Ammon's horn (tissue), 1 donor: Measurements from ENCODE around the gene MYO3B.
A peak's percentile ranks its signal among the peaks of the same experiment; 100 is the strongest.
"Not testable (repeated sequence)": the region's sequence is repeated elsewhere in the genome, so short reads cannot be mapped to it uniquely, and the experiment has no call there.

Experiments
- DNase-seq: peaks from one replicate; pipeline ENCODE4 v3.0.0-alpha.2; 2016; ENCODE audit warnings: low spot score

MYO3B gene

GRCh38 chr2:170340693-170341068 lies 162.7 kb downstream of the MYO3B start:
- DNase-seq: no peak

- no peak for DNase-seq
Observed at GRCh38 chr2:170341684-170342623, 164.0 kb downstream of the MYO3B start.

DNA sequence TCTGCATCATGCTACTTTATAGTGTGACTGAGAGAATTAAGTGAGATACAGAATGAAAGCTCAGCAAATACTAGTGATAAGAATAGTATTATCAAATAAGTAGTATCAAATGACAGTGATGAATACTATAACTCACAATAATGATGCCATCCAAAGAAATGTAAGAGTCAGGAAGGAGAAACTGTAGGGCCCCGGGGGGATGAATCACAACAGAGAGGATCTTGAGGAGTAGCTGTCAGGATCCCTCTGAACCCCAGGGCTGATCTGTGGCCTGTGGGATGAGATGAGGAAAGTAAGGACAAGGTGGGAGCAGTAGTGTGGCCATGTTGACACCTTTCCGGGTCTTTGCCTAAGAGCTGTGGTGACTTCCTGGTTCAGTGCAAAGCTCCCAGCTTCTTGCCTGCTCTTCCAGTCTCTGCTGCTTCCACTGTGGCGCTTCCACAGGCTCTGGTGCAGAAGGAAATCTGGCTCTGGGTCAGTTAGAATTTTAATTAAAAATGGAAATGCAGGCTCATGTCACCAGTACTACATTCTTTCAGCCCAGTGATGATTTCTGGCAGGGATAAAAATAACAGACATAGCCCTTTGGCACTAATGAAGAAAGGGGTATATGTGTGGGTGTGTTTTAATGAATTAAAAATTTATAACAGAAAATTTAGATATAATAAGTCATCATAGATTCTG lies 166.9 kb downstream of the MYO3B start:
- DNase-seq: no peak

DNA sequence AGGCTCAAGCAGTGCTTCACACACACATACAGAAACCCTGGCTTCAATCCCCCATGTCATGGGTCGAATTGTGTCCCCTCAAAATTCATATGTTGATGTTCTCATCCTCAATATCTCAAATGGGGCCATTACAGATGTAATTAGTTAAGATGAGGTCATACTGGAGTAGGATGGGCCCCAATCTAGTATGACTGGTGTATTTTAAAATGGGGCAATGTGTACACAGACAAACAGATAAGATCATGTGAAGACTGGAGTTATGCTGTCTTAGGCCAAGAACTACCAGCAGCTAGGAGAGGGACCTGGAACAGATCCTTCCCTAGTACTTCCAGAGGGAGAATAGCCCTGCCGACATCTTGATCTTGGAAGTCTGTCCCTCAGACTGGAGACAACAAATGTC lies 167.7 kb downstream of the MYO3B start:
- DNase-seq: no peak

DNA sequence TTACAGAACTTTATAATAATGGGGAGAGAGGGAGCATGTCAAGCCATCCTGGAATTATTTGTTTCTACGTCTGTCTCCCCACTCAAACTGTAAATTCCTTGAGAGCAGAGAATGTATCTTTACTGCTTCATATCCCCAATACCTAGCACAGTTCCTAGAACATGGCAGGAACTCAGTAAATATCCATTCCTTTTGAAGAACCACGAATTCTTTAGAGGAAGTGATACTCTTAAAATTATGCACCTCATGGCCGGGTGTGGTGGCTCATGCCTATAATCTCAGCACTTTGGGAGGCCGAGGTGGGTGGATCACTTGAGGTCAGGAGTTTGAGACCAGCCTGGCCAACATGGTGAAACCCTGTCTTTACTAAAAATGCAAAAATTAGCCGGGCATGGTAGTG lies 171.3 kb downstream of the MYO3B start:
- DNase-seq: not testable (repeated sequence)

- DNase-seq: no peak
Observed at GRCh38 chr2:170350929-170351826, 173.2 kb downstream of the MYO3B start.

DNA sequence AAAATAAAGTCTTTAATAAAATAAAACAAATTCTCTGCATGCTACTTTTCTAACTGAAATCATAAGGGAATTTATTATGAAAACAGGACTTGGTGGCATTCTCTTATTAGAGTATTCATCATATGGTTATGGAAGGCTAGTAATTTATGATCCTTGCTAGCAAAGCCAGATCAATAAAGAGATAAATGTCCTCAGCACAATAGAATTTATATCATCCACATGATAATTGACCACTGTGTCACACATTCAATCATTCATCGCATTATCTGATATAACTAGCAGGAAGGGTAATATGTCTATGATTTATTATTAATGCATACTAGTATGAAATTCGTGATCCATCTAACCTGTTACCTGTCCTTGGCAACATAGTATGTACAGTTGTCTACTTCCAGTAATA lies 175.8 kb downstream of the MYO3B start:
- no peak for DNase-seq

- no peak for DNase-seq
Observed at GRCh38 chr2:170354388-170354787, 176.4 kb downstream of the MYO3B start.

- no peak for DNase-seq
Observed at GRCh38 chr2:170354855-170355780, 177.2 kb downstream of the MYO3B start.

GRCh38 chr2:170359466-170359865 lies 181.5 kb downstream of the MYO3B start:
- DNase-seq: no peak

DNA sequence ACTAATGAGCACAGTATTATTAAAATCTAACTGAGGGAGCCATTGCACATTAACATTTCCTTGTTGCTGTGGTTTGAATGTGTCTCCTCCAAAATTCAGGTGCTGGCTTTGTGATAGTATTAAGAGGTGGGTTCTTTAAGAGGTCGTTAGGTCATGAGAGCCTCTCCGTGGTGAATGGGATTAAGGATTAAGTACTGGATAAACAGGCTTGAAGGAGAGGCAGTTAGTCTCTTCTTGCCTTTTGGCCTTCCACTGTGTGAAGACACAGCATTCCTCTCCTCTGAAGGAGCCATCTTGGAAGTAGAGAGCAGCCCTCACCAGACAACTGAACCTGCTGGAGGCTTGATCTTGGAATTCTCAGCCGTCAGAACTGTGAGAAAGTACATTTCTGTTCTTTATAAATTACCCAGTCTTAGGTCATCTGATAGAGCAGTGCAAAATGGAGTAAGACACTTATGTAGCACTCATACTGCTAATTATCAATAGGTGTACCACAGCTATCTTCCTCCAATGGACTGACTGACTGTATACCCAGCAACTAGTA lies 182.7 kb downstream of the MYO3B start:
- no peak for DNase-seq

- peak; percentile 57 for DNase-seq
Observed at GRCh38 chr2:170361090-170361936, 183.4 kb downstream of the MYO3B start.

DNA sequence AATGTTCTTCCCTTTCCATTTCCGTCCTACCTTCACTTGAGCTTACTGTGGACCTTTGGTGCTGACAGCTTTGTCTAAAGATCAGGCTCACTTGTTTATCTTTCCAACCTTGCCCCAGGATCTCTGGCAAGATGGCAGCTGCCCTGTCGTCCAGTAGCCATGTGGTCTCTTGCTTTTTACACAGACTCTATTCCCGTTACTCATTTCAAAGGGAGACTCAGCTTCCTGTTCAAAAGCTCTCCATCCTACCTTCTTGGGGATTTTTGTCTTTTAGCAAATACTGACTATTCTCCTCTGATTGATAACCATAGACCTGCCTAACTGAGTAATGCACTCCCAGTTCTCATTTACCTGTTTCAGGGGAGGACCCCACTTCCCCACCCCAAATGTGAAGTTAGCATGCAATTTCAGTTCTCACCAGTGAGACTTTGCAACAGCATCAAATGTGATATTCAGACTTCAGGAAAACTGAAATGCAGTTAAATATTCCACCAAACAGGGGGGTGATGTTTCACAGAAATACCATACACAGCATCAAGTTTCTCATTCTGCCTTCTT lies 184.4 kb downstream of the MYO3B start:
- no peak for DNase-seq

- DNase-seq: peak; percentile 18
Observed at GRCh38 chr2:170362871-170363631, 185.1 kb downstream of the MYO3B start.

DNA sequence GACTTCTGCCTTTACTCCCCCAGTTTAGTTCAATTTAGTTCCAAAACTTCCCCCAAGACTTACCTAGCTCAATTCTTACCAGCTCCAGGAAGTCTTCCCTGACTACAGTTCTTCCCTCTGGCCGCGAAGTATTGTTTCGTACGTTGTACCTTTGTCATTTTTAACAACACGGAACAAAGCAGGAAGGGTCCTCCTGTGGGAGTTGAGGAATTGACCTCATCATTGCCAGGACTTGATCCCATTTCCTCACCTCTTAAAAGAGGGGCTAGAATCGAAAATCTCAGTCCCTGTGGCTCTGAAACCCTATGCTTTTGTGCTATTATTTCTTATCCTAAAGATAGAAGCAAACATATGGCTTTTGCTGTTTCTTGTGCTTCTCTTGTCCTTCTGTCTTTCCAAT lies 187.1 kb downstream of the MYO3B start:
- no peak for DNase-seq

DNA sequence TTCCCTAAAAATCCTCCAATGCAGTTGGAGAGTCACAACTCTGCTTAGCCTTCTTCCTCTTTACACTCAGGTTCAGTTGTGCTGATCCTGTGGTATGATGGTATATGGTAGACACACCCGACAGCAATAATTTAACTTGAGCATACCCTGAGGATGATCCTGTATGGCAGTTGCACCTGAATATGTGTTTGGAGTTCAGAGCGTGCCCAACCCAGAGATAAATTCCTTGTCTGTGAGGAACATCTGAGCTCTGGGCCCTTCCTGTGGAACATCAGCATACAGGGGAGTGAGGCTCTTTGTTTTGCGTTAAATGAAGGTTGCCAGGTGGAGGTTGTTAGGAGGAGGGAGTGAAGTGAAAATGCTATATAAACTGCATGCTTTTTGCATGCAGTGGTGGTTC lies 187.7 kb downstream of the MYO3B start:
- no peak for DNase-seq

GRCh38 chr2:170368370-170368769 lies 190.4 kb downstream of the MYO3B start:
- no peak for DNase-seq

DNA sequence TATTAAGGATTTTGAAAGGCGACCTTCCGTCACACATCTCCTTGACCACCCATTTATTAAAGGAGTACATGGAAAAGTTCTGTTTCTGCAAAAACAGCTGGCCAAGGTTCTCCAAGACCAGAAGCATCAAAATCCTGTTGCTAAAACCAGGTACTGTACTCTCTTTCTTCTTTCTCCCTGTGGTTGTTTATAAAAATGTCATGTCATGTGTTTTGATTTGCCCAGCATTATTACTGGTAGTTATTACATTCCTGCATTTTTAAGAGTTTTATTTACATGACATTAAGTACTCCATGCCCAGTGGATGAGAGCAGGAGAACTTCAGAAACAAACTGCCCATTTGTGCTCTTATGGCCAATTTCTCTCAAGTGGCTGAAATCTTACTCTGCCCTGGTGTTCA lies 191.3 kb downstream of the MYO3B start:
- no peak for DNase-seq

DNA sequence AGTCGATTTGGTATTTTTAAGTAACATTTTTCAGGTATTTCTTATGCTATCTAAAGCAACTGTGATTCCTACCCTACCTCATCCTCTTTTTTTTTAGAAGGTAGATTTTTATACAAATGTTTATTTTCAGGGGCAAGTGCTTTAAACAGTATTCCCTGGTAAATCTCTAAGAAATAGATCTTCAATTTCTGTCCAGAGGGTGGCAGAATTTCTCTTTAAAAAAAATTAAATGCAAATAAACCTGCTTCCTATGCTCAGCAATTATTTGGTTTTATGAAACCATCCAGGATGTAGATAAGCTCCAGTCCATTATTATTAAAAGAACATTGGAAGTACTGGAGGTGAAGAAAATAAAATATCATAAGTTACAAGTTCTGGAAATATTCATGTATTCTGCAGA lies 191.9 kb downstream of the MYO3B start:
- DNase-seq: peak; percentile 12
